Neural progenitor cell (in vitro differentiated cells): ENCODE measurements around the gene ANKRD6.

Source experiments
- EZH2 ChIP-seq: fragments of 200-600 bp; sonication (generic); IDR thresholded peaks from 2 replicates; pipeline ENCODE4 v1.6.1; 2017; ENCODE audit warnings: antibody characterized with exemption, mild to moderate bottlenecking, moderate library complexity
- EZH2phosphoT487 ChIP-seq: fragments of 200-600 bp; sonication (generic); IDR thresholded peaks from 2 replicates; pipeline ENCODE4 v1.6.1; 2017; ENCODE audit warnings: antibody characterized with exemption
- TF ChIP-seq, protein P1 (sequence below): fragments of 200-600 bp; sonication (generic); IDR thresholded peaks from 2 replicates; pipeline ENCODE4 v1.5.1; 2017; ENCODE audit warnings: antibody characterized with exemption, mild to moderate bottlenecking

DNA sequence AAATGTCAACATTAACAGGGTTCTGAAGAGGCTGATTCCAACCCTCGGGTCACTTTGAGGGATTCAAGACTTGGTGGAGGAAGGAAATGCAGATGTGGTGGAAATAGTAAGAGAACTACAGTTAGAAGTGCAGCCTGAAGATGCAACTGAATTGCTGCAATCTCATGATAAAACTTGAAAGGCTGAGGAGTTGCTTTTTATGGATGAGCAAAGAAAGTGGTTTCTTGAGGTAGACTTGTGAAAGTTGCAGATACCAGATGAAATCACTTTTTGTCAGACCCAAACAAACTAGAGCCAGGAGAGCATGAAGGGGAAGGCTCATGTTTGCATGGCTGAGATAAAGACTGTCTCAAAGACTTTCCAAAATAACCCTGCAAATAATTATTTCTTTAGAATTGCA, 16.2 kb downstream of the ANKRD6 start:
- TF ChIP-seq, protein P1, sequence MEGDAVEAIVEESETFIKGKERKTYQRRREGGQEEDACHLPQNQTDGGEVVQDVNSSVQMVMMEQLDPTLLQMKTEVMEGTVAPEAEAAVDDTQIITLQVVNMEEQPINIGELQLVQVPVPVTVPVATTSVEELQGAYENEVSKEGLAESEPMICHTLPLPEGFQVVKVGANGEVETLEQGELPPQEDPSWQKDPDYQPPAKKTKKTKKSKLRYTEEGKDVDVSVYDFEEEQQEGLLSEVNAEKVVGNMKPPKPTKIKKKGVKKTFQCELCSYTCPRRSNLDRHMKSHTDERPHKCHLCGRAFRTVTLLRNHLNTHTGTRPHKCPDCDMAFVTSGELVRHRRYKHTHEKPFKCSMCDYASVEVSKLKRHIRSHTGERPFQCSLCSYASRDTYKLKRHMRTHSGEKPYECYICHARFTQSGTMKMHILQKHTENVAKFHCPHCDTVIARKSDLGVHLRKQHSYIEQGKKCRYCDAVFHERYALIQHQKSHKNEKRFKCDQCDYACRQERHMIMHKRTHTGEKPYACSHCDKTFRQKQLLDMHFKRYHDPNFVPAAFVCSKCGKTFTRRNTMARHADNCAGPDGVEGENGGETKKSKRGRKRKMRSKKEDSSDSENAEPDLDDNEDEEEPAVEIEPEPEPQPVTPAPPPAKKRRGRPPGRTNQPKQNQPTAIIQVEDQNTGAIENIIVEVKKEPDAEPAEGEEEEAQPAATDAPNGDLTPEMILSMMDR, result no peak
- TF ChIP-seq EZH2phosphoT487, result no peak
- TF ChIP-seq EZH2, result no peak
